GM23338 (cell line): ENCODE data around the gene LCN10. TPM values are rescaled to one million over a fixed set of nuclear protein-coding genes. Genes with fewer than 3 reads are reported as not detected.

Source experiments
- ATAC-seq: fragments of 200-7000 bp; cut with Tn5 transposase; 3 replicates; pipeline ENCODE4 v1.9.1; 2020
- DNase-seq: peaks from one replicate; pipeline ENCODE4 v3.0.0-alpha.2; 2015; ENCODE audit warnings: low spot score
- H2AFZ ChIP-seq: fragments of 200-600 bp; sonication (generic); 2 replicates; pipeline ENCODE4 v1.8.0; 2016; ENCODE audit warnings: antibody characterized with exemption, mild to moderate bottlenecking, moderate library complexity
- H3F3A ChIP-seq: fragments of 200-600 bp; sonication (generic); replicated peaks from 2 replicates; pipeline ENCODE4 v1.8.0; 2017; ENCODE audit warnings: antibody characterized with exemption, mixed run types, low read depth
- H3K27ac ChIP-seq: fragments of 200-600 bp; sonication (generic); 2 replicates; pipeline ENCODE4 v1.6.1; 2016; ENCODE audit warnings: low read depth
- H3K27me3 ChIP-seq: fragments of 200-600 bp; sonication (generic); 2 replicates; pipeline ENCODE4 v1.8.0; 2016; ENCODE audit warnings: mild to moderate bottlenecking, mixed run types, moderate library complexity; ENCODE audit not compliant: insufficient read depth
- H3K36me3 ChIP-seq: fragments of 200-600 bp; sonication (generic); 2 replicates; pipeline ENCODE4 v1.8.0; 2016; ENCODE audit warnings: mild to moderate bottlenecking; ENCODE audit not compliant: insufficient read depth
- H3K4me1 ChIP-seq: fragments of 200-600 bp; sonication (generic); 2 replicates; pipeline ENCODE4 v1.8.0; 2016; ENCODE audit warnings: mild to moderate bottlenecking, moderate library complexity; ENCODE audit not compliant: insufficient read depth
- H3K4me2 ChIP-seq: fragments of 200-600 bp; sonication (generic); 2 replicates; pipeline ENCODE4 v1.7.1; 2017; ENCODE audit warnings: mixed run types
- H3K4me3 ChIP-seq: fragments of 200-600 bp; sonication (generic); 2 replicates; pipeline ENCODE4 v1.6.1; 2016; ENCODE audit warnings: mixed run types
- H3K79me2 ChIP-seq: fragments of 200-600 bp; sonication (generic); replicated peaks from 2 replicates; pipeline ENCODE4 v1.8.0; 2017; ENCODE audit warnings: mild to moderate bottlenecking; ENCODE audit not compliant: insufficient read depth
- H3K9me2 ChIP-seq: fragments of 200-600 bp; sonication (generic); 2 replicates; pipeline ENCODE4 v1.8.0; 2017; ENCODE audit not compliant: insufficient read depth
- H4K20me1 ChIP-seq: fragments of 200-600 bp; sonication (generic); replicated peaks from 2 replicates; pipeline ENCODE4 v1.8.0; 2017; ENCODE audit warnings: mild to moderate bottlenecking; ENCODE audit not compliant: insufficient read depth
- H3K27ac Mint-ChIP-seq: 2 replicates; pipeline ENCODE4 v1.8.0; 2020; ENCODE audit warnings: inconsistent platforms, mild to moderate bottlenecking, moderate library complexity, mixed read lengths
- H3K27me3 Mint-ChIP-seq: 3 replicates; pipeline ENCODE4 v1.8.0; 2022; ENCODE audit warnings: low read depth, mild to moderate bottlenecking, moderate library complexity, mixed read lengths, inconsistent platforms; ENCODE audit not compliant: insufficient read depth, poor library complexity
- H3K36me3 Mint-ChIP-seq: 3 replicates; pipeline ENCODE4 v1.8.0; 2021; ENCODE audit warnings: low read depth, mild to moderate bottlenecking, inconsistent platforms, moderate library complexity, mixed read lengths
- H3K4me1 Mint-ChIP-seq: 3 replicates; pipeline ENCODE4 v1.8.0; 2020; ENCODE audit warnings: mild to moderate bottlenecking, inconsistent platforms, mixed read lengths
- H3K4me3 Mint-ChIP-seq: 3 replicates; pipeline ENCODE4 v1.8.0; 2021; ENCODE audit warnings: moderate library complexity, mild to moderate bottlenecking, inconsistent platforms, mixed read lengths
- H3K9me3 Mint-ChIP-seq: 3 replicates; pipeline ENCODE4 v1.8.0; 2020; ENCODE audit warnings: moderate library complexity, mild to moderate bottlenecking, inconsistent platforms, mixed read lengths
- CTCF ChIP-seq, 2 experiments: fragments of 200-600 bp in 1 of 2; sonication (generic) in 1 of 2; conservative IDR thresholded peaks; 2 replicates each; pipeline versions ENCODE4 v1.5.1 to v1.6.1; 2016 to 2017; ENCODE audit warnings: antibody characterized with exemption in 2 of 2, low read depth in 2 of 2, mild to moderate bottlenecking in 2 of 2, moderate library complexity in 1 of 2
- ETS1 ChIP-seq: IDR thresholded peaks from 2 replicates; pipeline ENCODE4 v1.6.1; 2016; ENCODE audit warnings: antibody characterized with exemption
- EZH2 ChIP-seq: fragments of 200-600 bp; sonication (generic); IDR thresholded peaks from one replicate; pipeline ENCODE4 v1.8.0; 2017; ENCODE audit warnings: antibody characterized with exemption, mild to moderate bottlenecking, low read depth; ENCODE audit not compliant: unreplicated experiment
- JUNB ChIP-seq: IDR thresholded peaks from one replicate; pipeline ENCODE4 v1.6.1; 2016; ENCODE audit warnings: antibody characterized with exemption; ENCODE audit not compliant: unreplicated experiment
- NANOG ChIP-seq: IDR thresholded peaks from 2 replicates; pipeline ENCODE4 v1.6.1; 2016; ENCODE audit warnings: antibody characterized with exemption, borderline replicate concordance
- POLR2AphosphoS5 ChIP-seq: IDR thresholded peaks from 2 replicates; pipeline ENCODE4 v1.6.1; 2016; ENCODE audit warnings: antibody characterized with exemption, low read depth
- REST ChIP-seq: IDR thresholded peaks from one replicate; pipeline ENCODE4 v1.6.1; 2018; ENCODE audit warnings: antibody characterized with exemption; ENCODE audit not compliant: unreplicated experiment
- STAT1 ChIP-seq: IDR thresholded peaks from one replicate; pipeline ENCODE4 v1.6.1; 2016; ENCODE audit warnings: antibody characterized with exemption; ENCODE audit not compliant: unreplicated experiment
- ZNF114 ChIP-seq: fragments of 250-450 bp; sonication (Bioruptor Pico); IDR thresholded peaks from 2 replicates; pipeline ENCODE4 v1.5.0; 2020; ENCODE audit warnings: mild to moderate bottlenecking, moderate library complexity
- ZNF331 ChIP-seq: fragments of 250-450 bp; sonication (Bioruptor Pico); IDR thresholded peaks from 2 replicates; pipeline ENCODE4 v1.5.0; 2020; ENCODE audit warnings: low read depth, mild to moderate bottlenecking, moderate library complexity
- ZNF462 ChIP-seq: fragments of 250-450 bp; sonication (Bioruptor Pico); IDR thresholded peaks from 2 replicates; pipeline ENCODE4 v1.5.0; 2020; ENCODE audit warnings: mild to moderate bottlenecking, moderate library complexity
- polyA plus RNA-seq: library from polyadenylated mRNA; unstranded; fragments of >200 nt; fragmentation: Nextera tagmentation; extraction: Ambion mirVana; gene quantifications from 2 replicates; pipeline ENCODE4 v1.2.1, GENCODE V29; 2016
- total RNA-seq: library from RNA; depleted of rRNA; stranded (reverse); fragments of >200 nt; shearing (Covaris generic); gene quantifications from 2 replicates; pipeline ENCODE4 v1.2.3, GENCODE V29; 2014

LCN10 gene
- total and polyA plus RNA-seq, 2 experiments from 2014 or later: 0.45 to 0.74 TPM

GRCh38 chr9:136693135-136693489, 49.6 kb downstream of the LCN10 start:
- no peak overlapping the region; the same call in 2 of the 3 replicates for H3K4me3 Mint-ChIP-seq

More at GRCh38 chr9:136693135-136693489, 49.6 kb downstream of the LCN10 start:
- H3K4me1 Mint-ChIP-seq: peaks cover 12% of the 10 kb centered on the region
- no peaks in the 10 kb centered on the region for H3K36me3 Mint-ChIP-seq
- H3K27me3 Mint-ChIP-seq: peaks cover 18% of the 10 kb centered on the region
- Histone ChIP-seq H3K36me3 (no peaks in the 10 kb centered on the region), H3K27me3 (no peaks in the 10 kb centered on the region), H3K4me1 (no peaks in the 10 kb centered on the region; the same call in 1 of the 2 replicates), H3K79me2 (no peaks in the 10 kb centered on the region), H4K20me1 (no peaks in the 10 kb centered on the region), H3K9me2 (no peaks in the 10 kb centered on the region), H3K4me3 (no peak overlapping the region), H3F3A (0 out of 2 replicates have a peak, but pooled peaks cover 3% of the 10 kb centered on the region), H2AFZ (no peak overlapping the region), H3K4me2 (no peak overlapping the region), H3K27ac (no peak overlapping the region)
- H3K9me3 Mint-ChIP-seq: no peaks in the 10 kb centered on the region
- no peak overlapping the region for H3K27ac Mint-ChIP-seq
- DNase-seq: no peak
- no peak for ATAC-seq
- no peak for TF ChIP-seq NANOG
- no peak for TF ChIP-seq POLR2AphosphoS5
- TF ChIP-seq ETS1: no peak
- TF ChIP-seq STAT1: no peak
- no peak for TF ChIP-seq ZNF462 (CRISPR knock-in tag)
- TF ChIP-seq CTCF (conservative IDR thresholded peaks at IDR 0.05; ENCODE audit: low read depth in 2 of 2): no peak
- no peak for TF ChIP-seq ZNF331 (CRISPR knock-in tag)
- TF ChIP-seq JUNB: no peak
- TF ChIP-seq REST: no peak
- TF ChIP-seq ZNF114 (CRISPR knock-in tag): no peak
- TF ChIP-seq EZH2: no peak
